ENCODE results near the gene HNRNPA3.
"Not testable (repeated sequence)": the region's sequence is repeated elsewhere in the genome, so short reads cannot be mapped to it uniquely, and the experiment has no call there.

HNRNPA3 gene

DNA sequence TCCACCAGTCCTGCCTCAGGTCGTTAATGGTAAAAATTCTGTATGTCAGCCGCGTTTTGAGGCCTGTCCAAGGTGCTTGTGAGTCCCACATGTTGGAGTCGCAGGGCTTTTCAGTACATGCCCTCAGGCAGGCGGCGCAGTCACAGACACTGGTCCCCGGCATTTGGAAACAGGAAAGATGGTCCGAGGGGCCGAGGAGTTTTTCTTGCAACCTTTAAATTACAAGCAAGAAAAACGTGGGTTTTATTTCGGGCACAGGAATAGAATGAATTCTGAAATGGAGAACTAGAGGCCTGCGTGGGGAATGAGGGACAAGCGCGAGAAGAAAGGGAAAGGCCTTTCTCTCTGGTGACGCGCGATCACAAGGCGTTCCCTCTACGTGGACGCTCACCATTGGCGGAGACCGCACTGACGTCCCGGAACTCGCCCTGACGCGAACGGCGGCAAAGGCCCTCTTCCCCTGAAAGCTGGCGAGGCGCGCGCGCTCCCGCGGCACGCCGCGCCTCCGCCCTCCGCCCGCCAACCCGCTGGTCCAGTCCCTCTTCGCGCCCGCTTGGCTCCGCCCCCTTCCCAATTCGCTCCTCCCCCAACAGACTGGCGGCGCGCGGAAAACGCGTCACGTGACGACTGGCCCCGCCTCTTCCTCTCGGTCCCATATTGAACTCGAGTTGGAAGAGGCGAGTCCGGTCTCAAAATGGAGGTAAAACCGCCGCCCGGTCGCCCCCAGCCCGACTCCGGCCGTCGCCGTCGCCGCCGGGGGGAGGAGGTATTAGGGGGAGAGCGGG lies at the start of gene HNRNPA3:
Gene HNRNPA3 (plus strand): TSS at position 689 of the 785 bp plus-strand sequence. CDS start 6 bp downstream, at position 695.
- DNase-seq = peak; percentile 92

DNA sequence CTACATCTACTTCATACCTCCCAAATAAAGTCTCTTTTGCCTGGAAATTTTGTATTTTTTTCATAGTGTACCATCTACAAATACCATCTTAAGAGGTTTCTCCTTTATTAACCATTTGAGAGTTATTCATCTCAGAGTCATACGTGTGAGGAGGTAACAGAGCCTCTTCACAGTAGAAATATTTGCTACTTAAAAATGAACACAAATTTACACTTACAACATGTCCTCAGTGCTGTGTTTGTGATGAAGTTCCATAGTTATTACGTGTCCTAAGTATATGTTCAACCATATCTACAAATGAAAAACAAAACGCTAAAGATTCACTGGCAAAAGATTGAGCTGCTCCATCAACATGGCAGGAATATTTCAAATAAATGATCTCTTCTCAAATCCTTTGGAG lies 48.5 kb upstream of the HNRNPA3 start:
- DNase-seq = no peak

DNA sequence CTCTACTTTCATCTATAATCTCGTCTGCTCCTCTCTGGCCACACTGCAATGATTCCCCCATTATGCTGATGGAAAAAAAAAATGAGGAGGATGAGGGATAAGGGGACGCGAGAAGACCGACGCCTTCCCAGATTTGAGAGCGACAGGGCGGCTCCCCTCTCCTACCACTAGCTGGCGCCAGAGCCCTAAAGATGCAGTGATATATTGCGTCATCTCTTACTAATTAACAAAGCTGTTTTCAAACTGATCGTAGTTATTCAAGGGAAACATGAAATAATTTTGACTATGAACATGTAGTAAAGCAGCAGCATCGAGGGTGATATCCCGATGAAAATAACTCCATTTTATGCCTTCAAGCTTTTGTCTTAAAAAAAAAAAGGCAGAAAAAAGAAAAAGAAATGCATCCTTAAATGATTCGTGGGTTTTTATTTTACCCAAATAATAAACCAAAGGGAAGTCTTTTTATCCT lies 48.0 kb upstream of the HNRNPA3 start:
- peak; percentile 37 for DNase-seq

DNA sequence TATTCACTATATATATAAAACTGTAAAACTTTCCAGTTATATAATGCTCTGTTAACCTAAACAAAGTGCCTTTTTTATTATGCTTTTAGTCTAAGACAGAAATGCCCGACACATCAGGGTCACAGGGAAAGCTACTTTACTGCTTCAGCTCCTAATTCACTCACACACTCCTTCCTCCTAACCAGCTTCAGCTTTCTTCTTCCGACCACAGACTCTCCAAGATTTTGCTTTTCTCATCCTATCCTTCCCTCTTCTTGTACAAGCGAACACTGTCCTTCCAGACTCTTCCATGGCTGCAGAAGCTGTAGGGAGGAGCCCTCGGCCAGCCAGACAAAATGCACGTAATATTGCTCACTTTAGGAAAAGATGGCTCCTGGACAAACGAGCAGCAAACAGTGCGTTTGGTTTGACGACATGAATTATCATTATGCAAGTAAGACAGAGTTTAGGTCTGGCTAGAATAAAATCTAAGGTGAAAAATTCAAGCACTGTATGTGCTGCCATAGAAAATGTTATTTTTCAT lies 47.5 kb upstream of the HNRNPA3 start:
- DNase-seq = no peak

DNA sequence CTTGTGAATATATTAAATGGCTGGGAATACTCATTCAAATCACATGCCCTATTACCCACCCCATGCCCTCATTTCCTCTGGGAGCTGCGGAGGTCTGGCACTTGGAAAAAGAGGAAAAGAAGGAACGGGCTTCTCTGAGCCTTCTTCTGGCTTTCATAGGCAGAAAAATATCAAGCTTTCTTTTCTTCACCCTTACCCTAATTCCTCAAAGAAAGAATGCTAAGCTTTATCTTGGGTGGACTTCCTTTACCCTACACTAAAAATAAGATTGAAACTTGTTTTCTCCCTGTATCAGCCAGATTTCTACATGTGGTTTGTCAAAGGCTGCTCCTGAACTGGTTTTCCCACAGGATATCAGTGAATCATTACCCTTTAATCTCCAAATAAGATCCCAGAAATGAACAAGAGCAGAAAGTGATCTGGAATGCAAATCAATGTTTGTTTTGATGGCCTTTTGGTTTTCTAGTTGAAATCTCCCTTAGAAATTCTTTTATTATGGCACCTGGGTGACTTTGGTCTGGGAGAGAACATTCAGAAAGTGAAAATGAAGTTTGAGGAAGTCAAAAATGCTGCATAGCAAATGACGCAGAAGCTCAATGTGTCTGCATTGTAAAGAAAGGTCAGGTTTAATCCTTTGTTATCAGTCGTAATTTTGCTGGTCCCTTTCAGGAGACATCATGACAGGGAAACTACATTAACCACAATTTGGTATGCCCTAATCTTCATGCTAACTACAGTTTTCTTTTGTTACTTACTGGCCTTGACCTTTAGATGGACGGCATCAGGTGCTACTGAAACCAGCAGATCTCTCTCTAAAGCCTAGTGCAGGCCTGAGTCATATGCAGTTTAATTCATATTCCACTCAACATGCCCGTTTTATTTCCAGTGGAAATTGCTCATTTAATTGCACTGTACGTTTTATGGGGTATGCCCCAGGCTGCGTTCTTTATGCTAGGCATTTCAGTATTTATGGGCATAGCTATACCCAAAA lies 46.6 kb upstream of the HNRNPA3 start:
- DNase-seq = no peak

DNA sequence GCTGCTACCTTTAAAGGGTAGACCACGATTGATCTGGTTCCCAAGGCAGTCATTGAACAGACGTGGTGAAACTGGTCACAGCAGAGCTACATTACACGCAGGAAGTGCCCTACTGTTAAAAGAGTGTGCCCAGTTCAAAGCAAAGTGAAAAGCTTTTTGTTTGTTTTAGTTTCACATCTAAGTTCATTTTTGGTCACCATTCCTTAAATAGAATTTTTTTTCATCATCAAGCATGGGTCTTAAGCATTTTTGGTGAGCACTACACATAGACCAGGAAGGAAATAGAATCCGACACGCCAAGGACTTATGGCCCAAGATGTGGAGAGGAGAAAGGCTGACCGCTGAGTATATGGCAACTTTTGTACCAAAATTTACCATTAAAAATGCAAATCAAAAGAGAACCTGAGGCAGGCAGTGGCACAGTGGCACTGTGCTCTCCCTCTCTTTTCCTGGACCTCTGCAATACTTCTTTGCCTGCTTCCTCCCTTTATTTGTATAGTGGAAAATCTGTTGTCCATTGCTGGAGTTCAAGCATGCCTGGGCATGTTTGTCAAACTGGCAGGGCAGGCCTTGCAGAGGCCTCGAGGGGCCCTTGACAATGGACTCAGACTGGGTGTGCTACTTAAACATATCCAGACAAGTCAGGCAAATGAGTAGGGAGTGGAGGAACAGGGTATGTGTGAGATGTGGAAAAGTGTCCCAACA lies 42.6 kb upstream of the HNRNPA3 start:
- no peak for DNase-seq

DNA sequence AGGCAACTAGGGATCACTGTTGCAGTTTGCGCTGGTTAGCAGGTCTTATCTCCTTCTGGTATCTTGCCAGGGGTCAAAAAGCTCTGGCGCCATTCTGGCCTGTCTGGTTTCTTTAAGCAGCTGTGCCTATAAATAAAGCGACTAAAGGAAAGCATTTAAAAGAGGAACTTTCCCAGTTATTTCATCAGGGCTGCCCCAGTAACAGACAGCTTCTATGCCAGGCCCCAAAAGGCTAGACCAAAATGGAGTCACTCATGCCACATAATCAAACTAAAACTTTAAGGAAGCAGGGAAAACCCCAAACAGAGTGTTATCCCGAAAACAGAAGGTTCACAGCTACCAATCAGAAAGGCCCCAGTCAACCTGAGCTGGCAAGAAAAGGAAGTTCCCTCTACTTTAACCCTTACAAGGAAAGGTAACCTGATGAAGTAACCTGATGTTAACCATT lies 41.2 kb upstream of the HNRNPA3 start:
- DNase-seq = peak; percentile 58

DNA sequence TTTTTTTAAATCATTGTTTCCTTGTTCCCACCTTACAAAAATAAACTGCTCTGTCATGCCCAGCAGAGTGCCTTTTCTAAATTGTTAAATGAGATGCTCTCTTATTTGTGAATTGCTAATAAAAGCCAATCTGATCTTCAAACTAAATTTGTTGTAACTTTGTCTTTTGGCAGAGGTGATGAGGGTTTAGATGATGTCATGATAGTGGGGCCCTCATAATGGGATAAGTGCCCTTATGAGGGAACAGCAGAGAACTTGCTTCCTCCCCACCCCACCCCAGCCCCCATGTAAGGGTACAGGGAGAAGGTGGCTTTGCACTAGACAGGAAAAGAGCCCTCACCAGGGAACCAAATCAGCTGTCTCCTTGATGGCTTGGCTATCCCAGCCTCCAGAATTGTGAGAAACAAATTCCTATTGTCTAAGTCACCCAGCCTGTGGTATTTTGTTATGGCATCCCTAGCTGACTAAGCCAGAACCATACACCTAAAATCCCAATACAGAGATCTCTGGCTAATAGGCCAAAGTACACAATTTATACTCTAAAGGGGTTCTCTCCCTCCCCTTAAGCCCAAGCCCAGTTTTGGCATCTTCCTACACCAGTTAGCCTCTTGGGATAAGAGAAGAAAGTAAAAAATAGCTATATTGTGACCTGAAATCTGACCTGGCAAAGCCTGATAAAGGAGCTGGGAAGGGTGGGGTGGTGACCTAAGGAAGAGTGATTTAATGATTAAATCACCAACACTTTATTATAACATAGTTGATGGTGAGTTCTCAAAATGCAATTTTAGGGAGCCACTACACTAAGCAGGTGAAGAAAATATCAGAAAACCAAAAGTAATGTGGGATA lies 40.3 kb upstream of the HNRNPA3 start:
- DNase-seq = no peak

DNA sequence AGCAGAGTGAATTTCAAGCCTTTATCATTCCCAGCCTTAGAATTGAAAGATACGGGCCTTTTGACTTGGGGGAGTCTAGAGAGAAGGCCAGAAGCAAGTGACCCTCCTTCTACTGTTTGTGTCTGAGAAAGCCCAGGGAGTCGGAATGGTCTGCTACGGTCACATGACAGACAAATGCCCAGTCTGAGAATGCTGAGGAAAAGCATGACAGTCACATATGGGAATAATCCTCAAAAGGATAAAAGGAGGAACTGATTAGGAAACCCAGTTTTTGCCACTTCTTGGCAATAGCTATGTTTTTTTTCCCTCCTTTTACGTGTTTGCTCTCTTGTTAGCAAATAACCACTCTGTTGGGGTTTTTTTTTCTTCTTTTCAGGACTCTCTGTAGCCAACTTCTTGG lies 38.1 kb upstream of the HNRNPA3 start:
- no peak for DNase-seq

DNA sequence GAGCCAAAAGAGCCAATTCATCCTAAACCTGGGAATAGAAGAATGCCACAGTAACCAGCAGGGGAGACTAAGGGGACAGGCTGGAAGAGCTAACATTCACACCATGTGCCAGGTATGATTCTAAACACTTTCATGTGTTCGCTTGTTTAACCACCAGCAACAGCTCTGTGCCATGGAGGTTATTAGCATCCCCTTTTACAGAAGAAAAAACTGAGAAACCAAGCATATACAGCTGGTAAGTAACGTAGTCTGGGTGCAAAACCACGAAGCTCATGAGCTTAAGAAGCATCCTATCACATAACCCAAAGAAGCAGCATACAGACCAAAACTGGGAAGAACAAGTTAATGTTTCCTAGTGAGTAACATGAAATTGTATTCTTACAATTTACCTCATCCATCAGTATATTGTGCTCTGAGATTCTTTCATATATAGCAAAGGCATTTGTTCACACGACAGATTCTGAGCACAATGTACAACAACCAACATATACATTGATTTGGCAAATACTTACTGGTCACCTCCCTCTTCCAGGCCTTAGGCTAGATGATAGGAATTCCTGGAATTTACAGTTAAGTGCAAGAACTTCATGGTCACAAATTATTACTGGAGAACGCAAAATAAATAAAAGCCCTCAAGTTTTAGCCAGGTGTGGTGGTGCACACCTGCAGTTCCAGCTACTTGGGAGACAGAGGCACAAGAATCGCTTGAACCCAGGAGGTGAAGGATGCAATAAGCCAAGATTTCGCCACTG lies 36.5 kb upstream of the HNRNPA3 start:
- no peak for DNase-seq

DNA sequence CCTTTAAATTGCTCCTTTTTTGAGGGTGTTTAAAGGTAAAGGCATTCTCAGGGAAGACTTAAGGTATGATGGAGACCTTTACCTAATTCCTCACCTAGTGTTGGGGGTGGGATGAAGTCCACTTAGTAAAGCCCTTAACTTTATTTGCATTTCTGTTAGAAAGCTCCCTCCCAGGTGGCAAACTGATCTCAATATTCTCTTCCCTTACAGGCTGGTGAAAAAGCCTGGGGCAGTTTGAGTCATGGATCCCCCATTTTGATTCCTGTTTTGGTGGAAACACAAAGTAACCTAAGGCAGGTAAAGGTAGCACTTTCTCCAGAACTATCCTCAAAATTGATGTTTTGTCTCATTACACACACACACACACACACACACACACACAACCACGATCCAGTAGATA lies 33.8 kb upstream of the HNRNPA3 start:
- no peak for DNase-seq

DNA sequence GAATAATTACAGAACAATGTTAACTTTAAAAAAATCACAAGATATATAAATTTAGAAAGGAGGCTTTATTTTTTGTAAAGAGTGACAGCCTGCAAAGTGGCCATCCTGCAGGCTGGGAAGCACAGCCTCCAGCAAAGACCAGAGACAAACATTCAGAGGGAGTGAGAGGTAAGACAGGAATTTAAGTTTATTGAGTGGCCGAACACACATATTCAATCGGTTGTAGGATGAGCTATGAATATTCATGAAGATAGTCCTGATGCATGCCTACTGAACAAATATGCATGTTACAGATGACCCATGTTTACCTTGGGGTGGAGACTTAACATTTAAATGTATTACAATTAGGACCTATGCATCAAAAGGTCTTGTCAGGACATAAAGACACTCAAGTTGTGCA lies 33.4 kb upstream of the HNRNPA3 start:
- no peak for DNase-seq

DNA sequence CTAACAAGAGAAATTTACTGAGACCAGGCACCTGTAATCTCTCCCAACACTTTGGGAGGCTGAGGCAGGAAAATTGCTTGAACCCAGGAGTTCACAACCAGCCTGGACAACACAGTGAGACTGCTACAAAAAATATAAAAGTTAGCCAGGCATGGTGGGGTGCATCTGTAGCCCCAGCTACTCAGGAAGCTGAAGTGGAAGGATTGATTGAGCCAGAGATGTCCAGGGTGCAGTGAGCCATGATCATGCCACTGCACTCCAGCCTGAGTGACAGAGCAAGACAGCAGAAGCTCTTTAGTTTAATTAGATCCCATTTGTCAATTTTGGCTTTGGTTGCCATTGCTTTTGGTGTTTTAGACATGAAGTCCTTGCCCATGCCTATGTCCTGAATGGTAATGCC lies 32.9 kb upstream of the HNRNPA3 start:
- DNase-seq = not testable (repeated sequence)

DNA sequence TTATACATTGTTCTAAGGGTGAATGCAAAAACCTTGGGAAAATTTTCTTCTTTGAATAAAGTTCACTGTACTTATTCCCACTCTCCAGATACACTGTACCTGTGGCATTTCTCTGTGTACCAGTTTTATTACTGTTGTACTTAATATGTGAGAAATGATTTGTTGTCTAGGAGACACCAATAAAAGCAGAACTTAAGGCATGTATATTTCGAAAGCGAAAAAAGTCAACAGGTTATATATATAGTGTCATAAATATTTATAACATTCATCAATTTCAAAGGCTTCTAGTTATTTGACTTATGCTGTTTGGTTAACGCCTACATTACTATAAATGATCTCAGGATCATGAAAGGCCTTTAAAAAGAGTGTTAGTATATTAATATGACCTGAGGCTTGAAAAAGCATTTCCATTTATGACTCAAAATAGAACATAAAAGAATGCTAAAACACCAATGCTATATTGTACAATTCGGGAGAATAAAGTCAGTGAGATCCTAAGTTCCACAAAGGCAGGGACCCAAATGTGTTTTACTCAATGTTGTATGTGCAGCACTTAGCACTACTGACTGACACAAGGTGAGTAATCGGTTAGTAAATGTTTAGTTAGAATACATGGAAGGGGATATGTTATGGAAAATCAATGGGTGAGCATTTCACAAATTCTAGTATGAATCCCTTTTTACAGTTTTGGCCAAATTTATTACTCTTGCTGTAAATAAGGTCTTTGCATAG lies 32.2 kb upstream of the HNRNPA3 start:
- no peak for DNase-seq

DNA sequence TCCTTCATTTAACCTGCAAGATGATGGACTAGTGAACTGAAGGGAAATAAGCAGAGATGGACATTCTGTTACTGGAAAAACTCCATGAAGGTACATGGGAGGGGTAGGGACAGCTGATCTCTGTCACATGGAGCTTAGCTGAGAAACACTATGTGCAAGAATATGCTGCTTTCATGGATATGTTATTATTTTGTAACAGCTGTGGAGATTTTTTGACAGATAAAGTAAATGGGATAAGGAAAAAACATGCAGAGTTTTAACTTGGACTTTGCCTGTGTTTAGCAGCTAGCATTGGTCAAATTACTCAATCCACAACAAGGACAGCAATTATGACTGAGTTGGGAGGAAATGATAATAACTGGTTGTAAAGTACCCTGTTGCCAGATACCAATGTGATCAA lies 28.7 kb upstream of the HNRNPA3 start:
- no peak for DNase-seq

DNA sequence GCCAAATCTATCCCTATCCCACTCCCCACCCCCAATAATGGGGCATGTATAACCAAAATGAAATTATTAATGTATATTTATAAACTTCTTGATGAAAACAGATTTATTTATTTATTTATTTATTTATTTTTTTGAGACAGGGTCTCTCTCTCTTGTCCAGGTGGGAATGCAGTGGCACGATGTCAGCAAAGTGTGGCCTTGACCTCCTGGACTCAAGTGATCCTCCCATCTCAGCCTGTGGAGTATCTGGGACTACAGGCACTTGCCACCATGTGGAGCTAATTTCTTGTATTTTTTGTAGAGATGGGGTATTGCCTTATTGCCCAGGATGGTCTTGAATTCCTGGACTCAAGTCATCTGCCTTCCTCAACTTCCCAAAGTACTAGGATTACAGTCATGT lies 28.0 kb upstream of the HNRNPA3 start:
- DNase-seq = no peak

DNA sequence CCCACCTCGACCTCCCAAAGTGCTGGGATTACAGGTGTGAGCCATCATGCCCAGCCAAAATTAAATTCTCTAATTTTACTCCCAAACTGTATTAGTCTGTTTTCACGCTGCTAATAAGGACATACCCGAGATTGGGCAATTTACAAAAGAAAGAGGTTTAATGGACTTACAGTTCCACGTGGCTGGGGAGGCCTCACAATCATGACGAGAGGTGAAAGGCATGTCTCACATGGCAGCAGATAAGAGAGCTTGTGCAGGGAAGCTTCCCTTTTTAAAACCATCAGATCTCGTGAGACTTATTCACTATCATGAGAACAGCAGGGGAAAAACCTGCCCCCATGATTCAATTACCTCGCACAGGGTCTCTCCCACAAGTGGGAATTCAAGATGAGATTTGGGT lies 26.6 kb upstream of the HNRNPA3 start:
- not testable (repeated sequence) for DNase-seq

DNA sequence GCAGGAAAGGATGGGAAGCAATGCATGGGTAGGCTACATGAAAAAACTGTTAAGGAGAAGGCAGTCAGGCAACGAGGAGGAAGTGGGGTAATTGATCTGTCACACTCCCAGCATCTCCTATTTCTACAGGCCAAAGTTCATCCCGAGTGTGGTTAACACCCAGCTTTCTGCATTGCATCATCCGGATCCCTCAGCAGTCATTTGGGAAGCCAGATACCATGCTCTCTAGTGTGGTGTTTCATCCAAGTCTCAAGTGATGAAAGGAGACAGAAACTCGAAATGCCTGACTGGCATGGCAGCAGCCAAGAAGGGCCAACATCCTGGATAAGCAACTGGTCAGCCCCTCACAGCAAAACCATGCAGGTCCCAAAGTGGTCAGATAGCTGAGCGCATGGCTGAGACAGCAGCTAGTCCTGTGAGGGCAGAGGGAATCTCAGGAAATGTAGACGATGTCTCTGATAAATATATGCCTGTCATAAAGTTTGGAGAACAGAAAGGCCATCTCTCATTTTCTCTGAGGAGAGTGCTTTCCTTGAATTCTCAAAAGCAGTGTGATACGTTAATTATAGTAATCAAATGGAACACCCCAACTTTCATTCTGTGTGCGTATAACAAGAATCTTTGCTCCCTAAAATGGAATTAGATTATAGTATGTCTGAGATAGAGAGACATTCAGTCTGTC lies 24.8 kb upstream of the HNRNPA3 start:
- DNase-seq = no peak

Measured in GF-D8 (cell line).